ENCODE data around the gene DCC.

GRCh38 chr18:52391810-52392559 lies 52.0 kb downstream of the DCC start:
- TF ChIP-seq CTCF (IDR thresholded peaks at IDR 0.05 in 8 of 11, conservative IDR thresholded peaks at IDR 0.05 in 3 of 11), result no peak
- no peak for TF ChIP-seq POLR2AphosphoS5 (IDR thresholded peaks at IDR 0.05)
- TF ChIP-seq POLR2A (IDR thresholded peaks at IDR 0.05), result no peak

Data from spleen (tissue), 7 donors.